Measurements from ENCODE around the gene CAB39.
A peak's percentile ranks its signal among the peaks of the same experiment; 100 is the strongest.

Gene CAB39

GRCh38 chr2:230865307-230865765, 152.7 kb downstream of the CAB39 start:
- DNase-seq, result no peak

GRCh38 chr2:230865766-230866755, 153.4 kb downstream of the CAB39 start:
- no peak for DNase-seq

GRCh38 chr2:230866756-230867523, 154.3 kb downstream of the CAB39 start:
- DNase-seq, result peak; percentile 4

- no peak for DNase-seq
These were observed 155.7 kb downstream of the CAB39 start for GRCh38 chr2:230868161-230868946.

GRCh38 chr2:230868947-230869913, 156.6 kb downstream of the CAB39 start:
- no peak for DNase-seq

- DNase-seq, result no peak
These were observed 157.4 kb downstream of the CAB39 start for GRCh38 chr2:230869914-230870543.
